Mesodermal cell (in vitro differentiated cells): ENCODE results near the gene SLC66A1.

Experiments
- H3K27ac ChIP-seq: 2 replicates; pipeline ENCODE4 v1.7.0; 2013; ENCODE audit warnings: mild to moderate bottlenecking, low read depth, low read length, moderate library complexity; ENCODE audit not compliant: severe bottlenecking
- H3K36me3 ChIP-seq: 2 replicates; pipeline ENCODE4 v1.7.1; 2013; ENCODE audit warnings: mild to moderate bottlenecking, low read length, moderate library complexity; ENCODE audit not compliant: control insufficient read depth, insufficient read depth
- H3K4me1 ChIP-seq: one replicate; pipeline ENCODE4 v1.7.1; 2013; ENCODE audit warnings: mild to moderate bottlenecking, low read length; ENCODE audit not compliant: insufficient read depth, control insufficient read depth, poor library complexity, severe bottlenecking
- H3K4me3 ChIP-seq: 2 replicates; pipeline ENCODE4 v1.7.0; 2013; ENCODE audit warnings: low read length, control low read depth, mild to moderate bottlenecking; ENCODE audit not compliant: insufficient read depth, poor library complexity, severe bottlenecking; ENCODE audit errors: extremely low read depth
- H3K9me3 ChIP-seq: 2 replicates; pipeline ENCODE4 v1.7.1; 2013; ENCODE audit warnings: mild to moderate bottlenecking, low read length, moderate library complexity; ENCODE audit not compliant: control insufficient read depth
- WGBS, 2 experiments: methylation state at CpG; one replicate each; pipeline ENCODE4 v1.1.5; 2013; ENCODE audit warnings: missing lambda C conversion rate in 2 of 2; ENCODE audit not compliant: insufficient coverage in 2 of 2; 5-methylcytosine and 5-hydroxymethylcytosine counted together

The SLC66A1 gene

DNA sequence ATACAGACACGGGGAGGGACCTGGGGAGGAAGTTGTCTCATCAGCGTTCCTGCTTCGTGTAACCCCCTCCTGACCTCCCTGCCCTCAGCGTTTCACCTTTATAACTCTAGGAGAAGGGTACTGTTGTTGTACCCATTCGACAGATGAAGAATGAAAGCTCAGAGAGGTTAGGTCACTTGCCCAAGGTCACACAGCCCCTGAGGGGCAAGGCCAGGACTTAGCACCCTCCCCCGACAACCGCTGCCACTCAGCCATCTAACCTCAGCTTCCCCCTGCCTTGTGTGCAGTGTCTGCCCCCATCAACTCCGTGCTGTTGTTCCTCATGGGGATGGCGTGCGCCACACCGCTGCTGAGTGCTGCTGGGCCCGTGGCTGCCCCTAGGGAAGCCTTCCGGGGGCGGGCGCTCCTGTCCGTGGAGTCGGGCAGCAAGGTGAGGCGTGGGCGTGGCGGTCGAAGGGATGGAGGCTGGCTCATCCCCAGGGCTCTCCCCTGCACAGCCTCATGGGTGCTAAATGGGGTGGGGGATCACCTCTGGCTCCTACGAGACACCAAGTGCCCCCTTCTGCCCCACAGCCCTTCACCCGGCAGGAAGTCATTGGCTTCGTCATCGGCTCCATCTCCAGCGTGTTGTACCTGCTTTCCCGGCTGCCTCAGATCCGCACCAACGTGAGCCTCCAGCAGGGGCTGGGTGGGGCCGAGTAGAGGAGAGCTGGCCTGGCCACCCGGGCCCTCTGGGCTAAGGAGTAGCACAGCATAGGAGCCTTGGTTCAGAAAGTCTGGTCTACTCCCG lies 14.0 kb downstream of the SLC66A1 start:
- Histone ChIP-seq H3K27ac (no peak overlapping the region), H3K9me3 (no peaks in the 10 kb centered on the region), H3K36me3 (peaks cover 33% of the 10 kb centered on the region), H3K4me3 (no peak overlapping the region), H3K4me1 (no peaks in the 10 kb centered on the region)
- WGBS, 2 experiments, result 92 to 95% methylated on average over 17 to 31 of the region's 32 CpGs

DNA sequence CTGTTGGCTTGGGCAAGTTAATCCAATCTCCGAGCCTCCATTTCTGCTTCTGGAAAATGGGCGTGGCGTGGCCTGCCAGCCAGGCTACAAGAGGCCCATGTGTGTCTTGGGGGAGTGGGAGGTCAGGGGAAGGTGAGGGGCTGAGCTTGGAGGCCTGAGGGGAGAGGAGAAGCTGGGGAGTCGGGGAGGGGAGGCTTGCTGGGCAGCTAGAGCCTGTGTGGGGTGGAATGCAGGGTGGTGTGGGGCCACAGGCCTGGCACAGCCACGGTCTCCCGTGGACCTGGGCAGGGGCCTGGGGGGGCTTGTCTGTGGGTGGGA lies 14.6 kb downstream of the SLC66A1 start:
- Histone ChIP-seq H3K36me3 (peaks cover 32% of the 10 kb centered on the region), H3K9me3 (no peaks in the 10 kb centered on the region), H3K4me1 (no peaks in the 10 kb centered on the region), H3K4me3 (no peak overlapping the region), H3K27ac (no peak overlapping the region)
- 83 to 91% methylated on average over 5 to 6 of the region's 6 CpGs for WGBS, 2 experiments

DNA sequence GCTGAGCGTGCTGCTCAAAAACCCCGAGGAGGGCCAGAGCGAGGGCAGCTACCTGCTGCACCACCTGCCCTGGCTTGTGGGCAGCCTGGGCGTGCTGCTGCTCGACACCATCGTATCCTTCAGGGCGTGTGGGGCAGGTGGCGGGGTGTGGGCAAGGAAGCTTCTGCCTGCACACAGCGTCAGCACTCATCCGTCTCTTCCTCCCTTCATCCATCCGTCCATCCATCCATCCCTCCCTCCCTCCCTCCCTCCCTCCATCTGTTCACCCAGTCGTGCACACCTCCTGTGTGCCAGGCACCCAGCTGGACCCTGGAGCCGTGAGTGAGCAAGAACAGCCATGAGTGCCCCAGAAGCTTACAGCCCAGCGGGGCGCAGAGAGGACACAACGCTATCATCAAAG lies 15.2 kb downstream of the SLC66A1 start:
- WGBS, 2 experiments, result 93 to 97% methylated on average over 12 to 13 of the region's 16 CpGs
- H3K4me3 ChIP-seq, result no peak overlapping the region
- H3K4me1 ChIP-seq, result no peaks in the 10 kb centered on the region
- peaks cover 32% of the 10 kb centered on the region for H3K36me3 ChIP-seq
- no peak overlapping the region for H3K27ac ChIP-seq
- H3K9me3 ChIP-seq, result no peaks in the 10 kb centered on the region

DNA sequence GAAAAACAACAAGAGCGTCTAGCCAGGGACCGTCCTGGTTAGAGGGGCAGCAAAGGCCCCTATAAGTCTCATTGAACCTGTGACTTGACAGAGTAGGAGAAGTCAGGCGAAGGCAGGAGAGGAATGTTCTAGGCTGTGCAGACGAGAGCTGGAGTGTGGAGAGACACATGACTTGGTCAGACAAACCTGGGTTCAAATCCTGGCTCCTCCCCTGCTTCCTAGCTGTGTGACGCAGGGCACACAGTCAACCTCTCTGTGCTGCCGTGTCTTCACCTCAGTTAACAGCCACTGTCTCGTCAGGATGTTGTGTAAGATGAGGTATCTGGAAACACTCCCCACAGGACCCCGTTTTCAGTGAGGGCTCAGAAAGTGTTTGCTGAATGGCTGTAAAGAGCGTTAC lies 15.6 kb downstream of the SLC66A1 start:
- Histone ChIP-seq H3K27ac (no peak overlapping the region), H3K36me3 (peaks cover 32% of the 10 kb centered on the region), H3K4me3 (no peak overlapping the region), H3K4me1 (no peaks in the 10 kb centered on the region), H3K9me3 (no peaks in the 10 kb centered on the region)
- WGBS, 2 experiments, result 93 to 97% methylated on average over 7 to 9 of the region's 9 CpGs

DNA sequence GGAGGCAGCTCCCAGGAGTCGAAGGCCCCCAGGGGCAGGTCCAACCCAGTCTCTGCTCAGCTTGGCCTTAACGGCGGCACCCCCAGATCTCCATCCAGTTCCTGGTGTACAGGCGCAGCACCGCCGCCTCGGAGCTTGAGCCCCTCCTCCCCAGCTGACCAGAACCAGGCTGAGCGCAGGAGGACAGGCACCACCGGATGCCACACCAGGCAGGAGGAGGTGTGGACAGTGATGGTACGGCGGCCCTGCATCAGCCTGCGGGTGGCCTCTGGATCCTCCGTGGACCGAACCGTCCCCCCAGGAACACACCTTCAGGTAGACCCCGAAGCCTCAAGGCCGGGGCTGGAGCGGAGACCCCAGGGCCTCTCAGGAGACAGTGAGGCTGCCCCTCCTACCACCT lies 16.4 kb downstream of the SLC66A1 start:
- H3K4me1 ChIP-seq, result no peaks in the 10 kb centered on the region
- H3K4me3 ChIP-seq, result no peak overlapping the region
- peaks cover 32% of the 10 kb centered on the region for H3K36me3 ChIP-seq
- H3K27ac ChIP-seq, result no peak overlapping the region
- 98% methylated on average over 8 to 17 of the region's 18 CpGs for WGBS, 2 experiments
- no peaks in the 10 kb centered on the region for H3K9me3 ChIP-seq

DNA sequence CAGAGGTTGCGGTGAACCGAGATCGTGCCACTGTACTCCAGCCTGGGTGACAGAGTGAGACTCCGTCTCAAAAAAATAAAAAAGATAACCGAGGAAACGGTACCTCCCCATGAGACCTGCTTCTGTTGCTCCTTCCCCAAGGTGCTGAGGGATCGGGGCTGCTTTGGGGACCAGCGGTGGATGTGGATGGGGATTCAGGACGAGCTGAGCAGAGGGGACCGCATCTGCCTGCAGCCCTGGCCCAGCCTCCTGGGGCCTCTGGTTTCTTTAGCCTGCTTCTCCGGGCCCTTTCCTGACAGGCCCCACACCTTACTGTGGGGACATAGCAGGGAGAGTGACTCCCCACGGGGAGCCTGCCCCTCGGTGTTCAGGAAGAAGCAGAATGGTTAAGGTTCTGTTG lies 17.1 kb downstream of the SLC66A1 start:
- no peak overlapping the region for H3K27ac ChIP-seq
- 95 to 97% methylated on average over 11 of the region's 13 CpGs for WGBS, 2 experiments

DNA sequence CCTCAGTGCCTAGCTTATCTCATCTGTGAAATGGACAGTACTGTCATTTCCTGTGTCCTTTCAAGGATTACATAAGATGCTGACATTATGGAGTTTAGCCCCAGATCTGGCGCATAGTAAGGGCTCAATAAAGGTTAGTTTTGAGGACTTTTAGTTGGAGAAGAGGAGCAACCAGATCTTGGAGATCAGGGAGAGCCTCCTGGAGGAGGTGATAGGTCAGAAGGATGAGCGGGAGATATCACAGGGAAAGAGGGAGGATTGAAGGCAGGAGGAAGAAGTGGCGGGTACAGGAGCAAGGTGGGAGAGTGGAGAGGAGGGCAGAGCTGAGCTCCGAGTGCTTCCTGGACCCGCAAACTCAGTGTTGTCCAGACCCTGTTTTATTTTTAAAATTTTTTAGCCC lies 17.5 kb downstream of the SLC66A1 start:
- Histone ChIP-seq H3K27ac (no peak overlapping the region), H3K9me3 (no peaks in the 10 kb centered on the region), H3K4me3 (no peak overlapping the region), H3K36me3 (peaks cover 24% of the 10 kb centered on the region), H3K4me1 (peaks cover 4% of the 10 kb centered on the region)
- 92 to 94% methylated on average over 5 of the region's 5 CpGs for WGBS, 2 experiments

More for the DNA sequence above, 17.1 kb downstream of the SLC66A1 start:
- peaks cover 28% of the 10 kb centered on the region for H3K36me3 ChIP-seq
- no peaks in the 10 kb centered on the region for H3K9me3 ChIP-seq
- H3K4me1 ChIP-seq, result peaks cover 3% of the 10 kb centered on the region
- H3K4me3 ChIP-seq, result no peak overlapping the region

DNA sequence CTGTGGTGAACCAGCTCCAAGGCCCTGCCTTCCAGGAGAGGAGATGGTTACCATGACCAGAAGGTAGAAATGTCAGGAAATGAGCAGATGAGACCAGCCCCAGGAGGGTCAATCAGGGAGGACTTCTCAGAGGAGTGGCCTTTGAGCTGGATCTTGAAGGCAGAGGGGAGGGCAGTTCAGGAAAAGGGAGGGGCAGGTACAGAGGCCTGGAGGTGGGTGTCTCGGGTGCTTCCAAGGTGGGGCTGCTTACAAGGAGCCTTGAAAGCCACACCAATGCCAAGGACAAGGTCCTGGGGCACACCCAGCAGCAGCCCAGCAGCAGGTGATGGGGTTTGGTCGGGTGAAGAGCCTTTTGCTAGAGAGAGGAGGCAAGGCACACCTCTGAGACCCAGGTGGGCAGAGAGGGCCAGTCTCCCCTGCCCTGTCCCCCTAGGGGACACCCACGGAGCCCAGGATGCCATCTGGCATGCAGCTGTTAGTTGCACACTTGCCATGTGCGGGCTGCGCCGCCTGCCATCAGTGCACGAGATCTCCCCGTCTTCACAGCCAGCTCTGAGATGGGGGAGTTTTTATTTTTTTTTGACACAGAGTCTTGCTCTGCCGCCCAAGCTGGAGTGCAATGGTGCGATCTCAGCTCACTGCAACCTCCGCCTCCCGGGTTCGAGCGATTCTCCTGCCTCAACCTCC lies 18.5 kb downstream of the SLC66A1 start:
- Histone ChIP-seq H3K4me3 (no peak overlapping the region), H3K36me3 (peaks cover 15% of the 10 kb centered on the region), H3K27ac (no peak overlapping the region), H3K9me3 (no peaks in the 10 kb centered on the region), H3K4me1 (peaks cover 4% of the 10 kb centered on the region)
- 87 to 92% methylated on average over 5 to 6 of the region's 14 CpGs for WGBS, 2 experiments

DNA sequence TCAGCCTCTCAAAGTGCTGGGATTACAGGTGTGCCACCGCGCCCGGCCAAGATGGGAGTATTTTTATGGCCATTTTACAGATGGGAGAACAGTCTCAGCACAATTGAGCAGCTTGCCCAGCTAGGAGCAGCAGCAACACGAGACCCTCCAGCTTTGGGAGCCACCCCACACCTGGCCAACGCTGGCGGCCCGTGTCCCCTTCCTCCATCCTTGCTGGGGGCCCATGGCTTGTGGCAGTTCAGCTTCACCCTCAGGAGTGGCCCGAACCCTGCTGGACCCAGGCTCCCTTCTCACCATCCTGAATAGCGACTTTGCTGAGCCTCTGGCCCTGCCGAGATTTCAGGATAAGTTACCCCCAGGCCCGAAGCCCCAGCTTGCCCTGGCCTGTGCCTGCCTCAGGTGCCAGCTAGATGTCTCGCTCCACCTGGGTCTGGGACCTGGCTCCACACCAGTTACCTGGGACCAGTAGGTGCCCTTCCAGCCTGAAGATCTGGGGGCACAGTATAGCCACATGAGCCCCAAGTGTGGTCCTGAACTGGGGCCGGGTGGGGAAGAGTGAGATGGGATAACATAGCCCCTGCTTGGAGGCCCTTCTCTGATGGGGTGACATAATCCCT lies 19.2 kb downstream of the SLC66A1 start:
- H3K4me3 ChIP-seq, result no peak overlapping the region
- H3K36me3 ChIP-seq, result peaks cover 8% of the 10 kb centered on the region
- peaks cover 4% of the 10 kb centered on the region for H3K4me1 ChIP-seq
- no peaks in the 10 kb centered on the region for H3K9me3 ChIP-seq
- no peak overlapping the region for H3K27ac ChIP-seq
- WGBS, 2 experiments, result 91 to 92% methylated on average over 8 to 13 of the region's 13 CpGs

DNA sequence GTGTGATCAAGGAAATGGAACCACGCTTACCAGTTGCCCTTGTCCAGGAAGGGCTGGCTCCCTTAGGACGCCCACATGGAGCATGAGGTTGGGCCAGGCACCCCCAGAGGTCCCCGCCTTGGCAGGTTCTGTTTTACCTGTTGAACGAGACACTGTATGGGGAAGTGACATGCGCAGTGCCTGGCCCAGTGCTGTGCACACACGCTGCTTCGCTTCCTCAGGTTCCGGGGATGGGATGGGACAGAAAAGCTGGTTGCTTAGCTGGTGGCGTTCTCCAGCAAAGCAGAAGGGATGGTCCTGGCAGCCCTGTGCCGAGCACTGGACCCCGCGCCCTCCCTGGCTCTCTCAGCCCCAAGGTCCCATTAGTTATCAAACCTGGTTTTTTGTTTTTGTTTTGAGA lies 20.7 kb downstream of the SLC66A1 start:
- Histone ChIP-seq H3K36me3 (no peaks in the 10 kb centered on the region), H3K4me1 (peaks cover 4% of the 10 kb centered on the region), H3K4me3 (no peak overlapping the region), H3K27ac (no peak overlapping the region), H3K9me3 (no peaks in the 10 kb centered on the region)
- WGBS, 2 experiments, result 89 to 94% methylated on average over 9 to 12 of the region's 12 CpGs
